Spleen (tissue), 7 donors: ENCODE measurements around the gene FTO.

ENCODE experiments used
- POLR2AphosphoS5 ChIP-seq, 3 donors: sonication (generic); formaldehyde crosslinking; IDR thresholded peaks; one replicate each; pipeline ENCODE4 v1.5.1; 2017; ENCODE audit warnings: antibody characterized with exemption in 3 of 3
- TF ChIP-seq, protein P1 (sequence below), 11 experiments: fragments of 200-600 bp in 7 of 11; fragments of 450-650 bp in 4 of 11; sonication (generic) in 4 of 11; IDR thresholded peaks in 8 of 11; conservative IDR thresholded peaks in 3 of 11; 1 replicate in 7 of 11; 2 replicates in 4 of 11; pipeline versions ENCODE4 v1.4.0 to v1.8.0; 2016 to 2021; ENCODE audit warnings: antibody characterized with exemption in 11 of 11, inconsistent platforms in 4 of 11, mild to moderate bottlenecking in 1 of 11
- donor health status: DM: no; HTN: no; CAD: no; lungs with moderate emphysema.
- donor health status: DM: no; HTN: no; CAD: no.
- donor health status: DM: no; HTN: no; CAD: no.

DNA sequence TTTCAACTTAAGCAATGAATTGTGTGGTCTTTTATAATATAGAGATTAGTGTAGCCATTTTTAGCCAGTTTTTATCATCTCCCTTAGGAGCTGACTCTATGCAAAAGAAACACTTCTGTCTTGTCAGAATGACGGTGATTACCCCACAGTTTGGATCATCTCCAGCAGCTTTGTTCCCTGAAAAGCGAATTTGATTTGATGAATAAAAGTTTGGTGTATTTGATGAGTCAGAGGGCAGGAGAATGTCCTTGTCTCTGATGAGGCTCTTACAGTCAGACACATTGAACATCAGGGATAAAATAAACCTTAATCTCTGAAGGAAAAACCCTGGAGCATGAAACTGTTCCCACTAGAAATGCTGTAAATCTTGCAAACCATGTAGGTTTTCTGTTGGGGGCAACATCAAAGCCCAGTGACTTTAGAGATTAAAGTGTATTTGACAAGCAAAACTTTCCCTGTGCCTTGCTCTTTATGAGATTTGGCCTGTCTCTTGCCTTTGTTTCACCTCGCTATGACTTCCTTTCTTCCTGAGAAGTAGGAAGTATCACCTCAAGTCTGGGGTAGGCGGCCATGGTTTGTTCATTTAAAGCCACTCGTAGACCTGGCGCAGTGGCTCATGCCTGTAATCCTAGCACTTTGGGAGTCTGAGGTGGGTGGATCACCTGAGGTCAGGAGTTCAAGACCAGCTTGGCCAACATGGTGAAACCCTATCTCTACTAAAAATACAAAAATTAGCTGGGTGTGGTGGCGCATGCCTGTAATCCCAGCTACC lies 209.3 kb downstream of the FTO start:
- TF ChIP-seq, protein P1, sequence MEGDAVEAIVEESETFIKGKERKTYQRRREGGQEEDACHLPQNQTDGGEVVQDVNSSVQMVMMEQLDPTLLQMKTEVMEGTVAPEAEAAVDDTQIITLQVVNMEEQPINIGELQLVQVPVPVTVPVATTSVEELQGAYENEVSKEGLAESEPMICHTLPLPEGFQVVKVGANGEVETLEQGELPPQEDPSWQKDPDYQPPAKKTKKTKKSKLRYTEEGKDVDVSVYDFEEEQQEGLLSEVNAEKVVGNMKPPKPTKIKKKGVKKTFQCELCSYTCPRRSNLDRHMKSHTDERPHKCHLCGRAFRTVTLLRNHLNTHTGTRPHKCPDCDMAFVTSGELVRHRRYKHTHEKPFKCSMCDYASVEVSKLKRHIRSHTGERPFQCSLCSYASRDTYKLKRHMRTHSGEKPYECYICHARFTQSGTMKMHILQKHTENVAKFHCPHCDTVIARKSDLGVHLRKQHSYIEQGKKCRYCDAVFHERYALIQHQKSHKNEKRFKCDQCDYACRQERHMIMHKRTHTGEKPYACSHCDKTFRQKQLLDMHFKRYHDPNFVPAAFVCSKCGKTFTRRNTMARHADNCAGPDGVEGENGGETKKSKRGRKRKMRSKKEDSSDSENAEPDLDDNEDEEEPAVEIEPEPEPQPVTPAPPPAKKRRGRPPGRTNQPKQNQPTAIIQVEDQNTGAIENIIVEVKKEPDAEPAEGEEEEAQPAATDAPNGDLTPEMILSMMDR (IDR thresholded peaks at IDR 0.05 in 8 of 11, conservative IDR thresholded peaks at IDR 0.05 in 3 of 11), result no peak
- no peak for TF ChIP-seq POLR2AphosphoS5 (IDR thresholded peaks at IDR 0.05)
